IPS-20b (cell line): Measurements from ENCODE around the gene DSCAML1.
A peak's percentile ranks its signal among the peaks of the same experiment; 100 is the strongest.
"Not testable (repeated sequence)": the region's sequence is repeated elsewhere in the genome, so short reads cannot be mapped to it uniquely, and the experiment has no call there.

Experiments
- H3K27ac ChIP-seq: one replicate; pipeline ENCODE4 v1.5.1; 2013; ENCODE audit warnings: low read length
- H3K27me3 ChIP-seq: 2 replicates; pipeline ENCODE4 v1.6.1; 2013; ENCODE audit warnings: mild to moderate bottlenecking, low read length, inconsistent platforms; ENCODE audit not compliant: insufficient read depth
- H3K36me3 ChIP-seq: 2 replicates; pipeline ENCODE4 v1.6.1; 2013; ENCODE audit warnings: low read depth, mild to moderate bottlenecking, inconsistent platforms, low read length, moderate library complexity; ENCODE audit not compliant: insufficient read depth
- H3K4me1 ChIP-seq: 2 replicates; pipeline ENCODE4 v1.6.1; 2013; ENCODE audit warnings: mild to moderate bottlenecking, control low read depth, inconsistent platforms, low read length, moderate library complexity; ENCODE audit not compliant: insufficient read depth
- H3K4me3 ChIP-seq: 2 replicates; pipeline ENCODE4 v1.5.1; 2013; ENCODE audit warnings: mild to moderate bottlenecking, low read length, inconsistent platforms
- H3K9ac ChIP-seq: 2 replicates; pipeline ENCODE4 v1.6.1; 2013; ENCODE audit warnings: low read depth, mild to moderate bottlenecking, inconsistent platforms, low read length, moderate library complexity
- H3K9me3 ChIP-seq: 2 replicates; pipeline ENCODE4 v1.6.1; 2013; ENCODE audit warnings: mild to moderate bottlenecking, low read depth, low read length, inconsistent platforms; ENCODE audit not compliant: insufficient read depth

The DSCAML1 gene

DNA sequence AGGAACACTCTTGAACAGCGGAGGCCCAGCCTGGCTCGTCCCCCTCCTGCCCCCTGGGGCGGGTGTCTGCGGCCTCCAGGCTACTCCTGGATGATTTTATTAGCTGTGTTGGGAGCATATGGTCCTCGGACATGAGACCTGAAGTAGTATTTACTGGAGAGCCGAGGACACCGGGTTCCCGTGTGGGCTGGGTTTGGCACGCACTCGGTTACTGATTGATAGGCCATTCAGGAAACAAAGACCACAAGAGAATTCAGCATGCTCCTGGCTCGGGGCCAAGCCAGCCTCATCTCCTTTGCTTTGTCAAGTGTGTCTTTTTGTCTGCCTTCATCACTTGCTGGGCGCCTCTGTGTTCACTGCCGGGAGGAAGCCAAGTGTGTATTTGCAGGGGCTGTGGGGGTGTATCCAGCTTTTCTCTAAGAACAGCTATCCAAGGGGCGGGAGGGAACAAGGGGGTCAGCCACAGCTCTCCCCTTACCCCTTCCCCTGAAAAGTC, 17.8 kb upstream of the DSCAML1 start:
- Histone ChIP-seq H3K4me3 (no peak overlapping the region), H3K9me3 (no peaks in the 10 kb centered on the region), H3K9ac (0 out of 2 replicates have a peak overlapping the region, but pooled peaks have one; percentile 4)

GRCh38 chr11:117814204-117814765, 17.3 kb upstream of the DSCAML1 start:
- Histone ChIP-seq H3K9ac (0 out of 2 replicates have a peak overlapping the region, but pooled peaks have one; percentile 4), H3K27me3 (peaks cover 6% of the 10 kb centered on the region; the same call in 1 of the 2 replicates), H3K4me3 (no peak overlapping the region), H3K4me1 (peaks cover 17% of the 10 kb centered on the region), H3K9me3 (no peaks in the 10 kb centered on the region), H3K36me3 (no peaks in the 10 kb centered on the region), H3K27ac (no peak overlapping the region)

More for the DNA sequence above, 17.8 kb upstream of the DSCAML1 start:
- Histone ChIP-seq H3K27ac (no peak overlapping the region), H3K4me1 (peaks cover 17% of the 10 kb centered on the region), H3K36me3 (no peaks in the 10 kb centered on the region), H3K27me3 (peaks cover 6% of the 10 kb centered on the region; the same call in 1 of the 2 replicates)

DNA sequence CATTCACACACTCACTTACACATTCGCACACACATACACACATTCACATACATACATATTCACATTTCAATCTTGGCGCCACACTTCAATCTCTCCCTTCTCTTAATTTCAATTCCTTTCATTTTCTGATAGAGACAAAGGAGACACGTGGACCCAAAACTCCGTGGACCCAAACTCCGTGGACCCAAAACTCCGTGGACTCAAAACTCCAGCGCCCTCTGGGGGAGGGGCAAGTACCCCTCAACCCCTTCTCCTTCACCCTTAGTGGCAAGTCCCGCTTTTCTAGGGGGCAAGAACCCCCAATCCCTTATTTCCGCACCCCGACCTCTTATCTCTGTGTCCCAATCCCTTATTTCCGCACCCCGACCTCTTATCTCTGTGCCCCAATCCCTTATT, 13.0 kb upstream of the DSCAML1 start:
- not testable (repeated sequence) for H3K4me3 ChIP-seq, H3K4me1 ChIP-seq, H3K27ac ChIP-seq, H3K9me3 ChIP-seq, H3K9ac ChIP-seq, H3K36me3 ChIP-seq
- peaks cover 13% of the 10 kb centered on the region for H3K27me3 ChIP-seq

DNA sequence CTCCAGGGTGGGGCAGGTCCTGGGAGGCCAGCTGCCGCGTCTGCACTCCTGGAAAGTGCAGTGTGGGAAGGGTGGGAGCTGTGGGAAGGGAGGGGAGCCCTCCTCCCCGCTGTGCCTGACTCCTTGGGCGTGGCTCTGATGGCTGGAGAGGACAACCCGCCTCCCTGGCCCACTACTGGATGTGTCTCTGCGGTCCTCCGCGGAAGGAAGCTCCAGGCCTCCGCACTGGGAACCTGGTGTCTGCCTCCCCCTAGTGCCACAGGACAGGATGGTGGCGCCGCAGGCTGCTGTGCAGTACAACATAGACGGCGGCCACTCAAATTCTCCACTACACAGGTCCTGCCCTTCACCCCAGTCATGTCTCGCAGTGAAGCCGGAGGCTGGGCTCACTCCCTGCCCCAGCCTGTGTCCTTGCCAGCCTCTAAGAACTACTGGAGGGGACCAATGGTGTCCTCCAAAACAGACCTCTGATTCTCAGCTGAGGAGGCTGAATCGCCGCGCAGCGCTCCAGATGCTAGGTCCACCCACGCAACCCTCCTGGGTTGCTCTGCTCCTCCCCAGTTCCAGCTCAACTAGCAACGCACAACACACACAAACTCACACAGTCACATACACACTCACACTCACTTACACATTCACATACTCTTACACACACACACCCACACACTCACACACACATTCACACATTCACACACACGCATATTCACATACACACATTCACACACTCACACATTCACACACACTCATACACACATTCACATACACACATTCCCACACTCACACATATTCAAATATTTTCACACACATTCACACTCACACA, 12.4 kb upstream of the DSCAML1 start:
- peaks cover 13% of the 10 kb centered on the region for H3K27me3 ChIP-seq

GRCh38 chr11:117808784-117809183, 11.8 kb upstream of the DSCAML1 start:
- Histone ChIP-seq H3K4me3 (no peak overlapping the region), H3K27me3 (peaks cover 13% of the 10 kb centered on the region), H3K9ac (no peak overlapping the region), H3K4me1 (no peaks in the 10 kb centered on the region), H3K9me3 (no peaks in the 10 kb centered on the region), H3K36me3 (no peaks in the 10 kb centered on the region), H3K27ac (no peak overlapping the region)

More for the DNA sequence above, 12.4 kb upstream of the DSCAML1 start:
- H3K9me3 ChIP-seq: no peaks in the 10 kb centered on the region
- H3K9ac ChIP-seq: no peak overlapping the region
- H3K27ac ChIP-seq: no peak overlapping the region
- peaks cover 3% of the 10 kb centered on the region; the same call in 1 of the 2 replicates for H3K4me1 ChIP-seq
- no peak overlapping the region for H3K4me3 ChIP-seq
- no peaks in the 10 kb centered on the region for H3K36me3 ChIP-seq

- Histone ChIP-seq H3K36me3 (no peaks in the 10 kb centered on the region), H3K4me3 (no peak overlapping the region), H3K9ac (no peak overlapping the region)
Observed at GRCh38 chr11:117807482-117808327, 10.7 kb upstream of the DSCAML1 start.

DNA sequence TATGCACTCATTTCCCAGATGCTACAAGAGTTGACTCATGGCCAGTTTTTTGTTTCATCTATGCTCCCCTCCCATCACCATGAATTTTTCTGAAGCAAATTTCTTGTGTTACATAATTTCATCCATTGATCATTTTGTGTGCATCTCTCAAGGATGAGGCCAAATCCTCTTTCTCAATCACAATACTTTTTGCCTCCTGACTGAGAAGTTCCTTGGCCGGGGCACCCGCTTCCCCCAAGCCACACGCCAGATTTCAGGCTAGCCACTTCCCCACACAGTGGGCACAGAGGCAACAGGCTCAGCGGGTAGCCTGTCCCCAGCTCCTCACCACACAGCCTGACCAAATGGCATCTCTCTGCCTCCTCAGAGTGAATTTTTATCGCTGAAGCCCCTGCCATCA, 9.8 kb upstream of the DSCAML1 start:
- Histone ChIP-seq H3K36me3 (no peaks in the 10 kb centered on the region), H3K27me3 (peaks cover 16% of the 10 kb centered on the region), H3K9me3 (no peaks in the 10 kb centered on the region), H3K4me3 (no peak overlapping the region), H3K9ac (no peak overlapping the region), H3K4me1 (no peaks in the 10 kb centered on the region), H3K27ac (no peak overlapping the region)

More at GRCh38 chr11:117807482-117808327, 10.7 kb upstream of the DSCAML1 start:
- H3K27me3 ChIP-seq: peaks cover 13% of the 10 kb centered on the region
- H3K9me3 ChIP-seq: no peaks in the 10 kb centered on the region
- no peak overlapping the region for H3K27ac ChIP-seq
- no peaks in the 10 kb centered on the region for H3K4me1 ChIP-seq

DNA sequence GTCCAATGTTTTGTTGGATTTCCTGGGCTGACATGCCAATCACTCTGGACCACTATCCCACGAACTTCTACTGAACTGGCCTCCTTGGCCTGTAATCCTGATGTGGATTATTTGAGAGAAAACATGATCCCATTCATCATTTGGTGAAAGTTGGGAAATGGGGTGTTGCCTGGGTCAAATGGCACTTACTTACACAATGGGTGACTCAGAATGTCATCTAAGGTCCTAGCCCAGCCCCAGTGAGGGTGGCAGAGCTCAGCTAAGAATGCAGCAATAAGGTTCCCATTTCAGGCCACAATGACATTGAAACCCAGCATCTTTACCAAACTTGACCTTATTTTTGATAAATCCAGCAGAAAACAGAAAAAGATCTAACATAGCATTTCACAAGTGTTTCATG, 8.0 kb upstream of the DSCAML1 start:
- Histone ChIP-seq H3K9me3 (no peaks in the 10 kb centered on the region), H3K9ac (no peak overlapping the region), H3K27me3 (peaks cover 26% of the 10 kb centered on the region), H3K36me3 (no peaks in the 10 kb centered on the region), H3K27ac (no peak overlapping the region), H3K4me3 (no peak overlapping the region), H3K4me1 (no peaks in the 10 kb centered on the region)

DNA sequence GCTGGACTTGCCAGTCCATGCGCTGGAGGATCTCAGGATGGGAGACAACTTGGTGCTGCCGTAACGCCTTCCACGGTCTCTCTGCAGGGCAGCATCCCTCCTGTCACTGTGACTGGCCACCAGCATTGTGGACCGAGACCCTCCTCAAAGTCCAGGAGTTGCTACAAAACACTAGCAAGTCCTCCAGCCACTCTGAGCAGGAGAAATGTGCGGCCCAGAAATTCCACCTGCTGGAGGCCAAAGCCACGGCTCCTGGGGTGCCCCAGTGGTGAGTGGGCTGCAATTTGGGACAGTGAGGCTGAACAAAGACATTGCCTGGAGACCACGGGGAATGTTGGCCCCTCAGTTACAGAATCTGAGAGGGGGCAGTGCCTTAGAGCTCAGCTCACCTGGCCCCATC, 6.9 kb upstream of the DSCAML1 start:
- no peak overlapping the region for H3K27ac ChIP-seq
- H3K4me1 ChIP-seq: 0 out of 2 replicates have a peak, but pooled peaks cover 2% of the 10 kb centered on the region
- peaks cover 37% of the 10 kb centered on the region for H3K27me3 ChIP-seq
- no peaks in the 10 kb centered on the region for H3K36me3 ChIP-seq
- no peak overlapping the region for H3K9ac ChIP-seq
- no peak overlapping the region for H3K4me3 ChIP-seq
- H3K9me3 ChIP-seq: no peaks in the 10 kb centered on the region

DNA sequence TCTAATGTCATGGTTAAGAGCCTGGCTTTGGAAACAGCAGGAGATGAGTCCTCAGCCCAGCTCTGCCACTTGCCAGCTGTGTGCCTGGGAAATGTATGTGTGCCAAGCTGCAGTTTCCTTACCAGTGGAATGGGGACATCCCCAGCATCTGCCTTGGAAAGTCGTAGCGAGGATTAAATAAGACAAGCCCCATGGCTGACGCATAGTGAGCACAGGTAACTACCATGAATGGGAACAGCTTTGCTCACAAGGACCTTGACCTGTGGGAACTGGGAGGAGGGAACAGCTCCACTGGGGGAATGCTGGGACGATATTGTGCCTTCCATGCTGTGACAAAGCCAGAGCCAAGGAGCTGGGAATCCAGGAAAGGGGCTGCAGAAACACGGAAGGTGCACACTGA, 2.6 kb upstream of the DSCAML1 start:
- peaks cover 9% of the 10 kb centered on the region; the same call in 1 of the 2 replicates for H3K4me1 ChIP-seq
- H3K27ac ChIP-seq: no peak overlapping the region
- H3K36me3 ChIP-seq: no peaks in the 10 kb centered on the region
- peaks cover 67% of the 10 kb centered on the region for H3K27me3 ChIP-seq
- H3K4me3 ChIP-seq: no peak overlapping the region
- no peak overlapping the region for H3K9ac ChIP-seq
- no peaks in the 10 kb centered on the region for H3K9me3 ChIP-seq

GRCh38 chr11:117796456-117796871, 552 bp downstream of the DSCAML1 start:
- H3K4me3 ChIP-seq: peak overlapping the region; percentile 67; the same call in 1 of the 2 replicates
- no peak overlapping the region for H3K9ac ChIP-seq
- H3K27me3 ChIP-seq: peaks cover 90% of the 10 kb centered on the region
- peaks cover 9% of the 10 kb centered on the region; the same call in 1 of the 2 replicates for H3K4me1 ChIP-seq
- no peaks in the 10 kb centered on the region for H3K36me3 ChIP-seq
- no peaks in the 10 kb centered on the region for H3K9me3 ChIP-seq
- no peak overlapping the region for H3K27ac ChIP-seq
